VCaP (cell line): ENCODE results near the gene CDAN1.

ENCODE experiments used
- H3K27ac ChIP-seq: fragments of 450-650 bp; 2 replicates; pipeline ENCODE4 v1.5.1; 2017
- CTCF ChIP-seq: fragments of 450-650 bp; conservative IDR thresholded peaks from 2 replicates; pipeline ENCODE4 v1.5.1; 2017; ENCODE audit warnings: mild to moderate bottlenecking, moderate library complexity

CDAN1 gene

DNA sequence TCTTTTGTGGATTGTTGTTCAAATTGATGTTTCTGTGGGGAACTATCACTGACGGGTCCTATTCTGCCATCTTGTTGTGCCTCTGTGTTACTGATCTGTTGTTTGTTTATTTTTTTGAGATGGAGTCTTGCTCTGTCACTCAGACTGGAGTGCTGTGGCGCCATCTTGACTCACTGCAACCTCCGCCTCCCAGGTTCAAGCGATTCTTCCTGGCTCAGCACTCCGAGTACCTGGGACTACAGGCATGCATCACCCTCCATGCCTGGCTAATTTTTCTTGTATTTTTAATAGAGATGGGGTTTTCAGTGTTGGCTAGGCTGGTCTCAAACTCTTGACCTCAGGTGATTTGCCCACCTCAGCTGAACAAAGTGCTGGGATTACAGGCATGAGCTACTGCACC, 31.6 kb downstream of the CDAN1 start:
- no peak overlapping the region for H3K27ac ChIP-seq
- no peak for TF ChIP-seq CTCF

GRCh38 chr15:42704492-42704926, 32.4 kb downstream of the CDAN1 start:
- TF ChIP-seq CTCF: peak; percentile 93
- H3K27ac ChIP-seq: no peak overlapping the region

DNA sequence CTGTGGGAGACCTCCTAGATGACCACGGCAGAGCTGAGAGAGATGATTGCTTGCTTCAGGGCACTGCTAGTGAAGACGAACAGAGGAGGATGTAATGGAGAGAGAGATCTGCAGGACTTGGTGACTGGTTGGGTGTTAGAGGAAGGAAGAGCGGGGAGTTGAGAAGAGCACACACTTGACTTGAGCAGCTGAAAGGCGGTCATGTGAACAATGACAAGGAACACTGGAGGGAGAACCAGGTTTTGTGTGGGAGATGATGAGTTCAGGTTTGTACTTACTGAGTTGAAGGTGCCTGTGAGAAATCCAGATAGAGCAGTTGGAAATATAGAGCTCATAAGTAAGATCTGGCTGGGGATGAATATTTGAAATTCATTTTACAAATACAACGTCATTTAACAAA, 40.3 kb downstream of the CDAN1 start:
- H3K27ac ChIP-seq: no peak overlapping the region
- no peak for TF ChIP-seq CTCF

GRCh38 chr15:42695527-42696071, 41.3 kb downstream of the CDAN1 start:
- TF ChIP-seq CTCF: no peak
- no peak overlapping the region for H3K27ac ChIP-seq

GRCh38 chr15:42694398-42694797, 42.5 kb downstream of the CDAN1 start:
- no peak overlapping the region for H3K27ac ChIP-seq
- no peak for TF ChIP-seq CTCF

DNA sequence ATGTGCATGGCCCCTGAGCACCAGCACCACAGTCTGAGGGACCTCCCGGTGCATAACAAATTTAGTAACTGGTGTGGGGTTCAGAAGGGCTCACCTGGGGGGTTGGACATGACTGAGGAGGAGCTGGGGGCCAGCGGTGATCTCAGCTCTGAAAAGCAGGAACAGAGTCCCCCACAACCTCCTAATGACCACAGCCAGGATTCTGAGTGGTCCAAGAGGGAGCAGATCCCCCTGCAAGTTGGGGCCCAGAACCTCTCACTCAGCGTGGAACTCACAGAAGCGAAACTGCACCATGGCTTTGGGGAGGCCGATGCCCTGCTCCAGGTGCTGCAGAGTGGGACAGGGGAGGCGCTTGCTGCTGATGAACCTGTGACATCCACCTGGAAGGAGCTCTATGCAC, 43.0 kb downstream of the CDAN1 start:
- H3K27ac ChIP-seq: no peak overlapping the region
- no peak for TF ChIP-seq CTCF

- no peak for TF ChIP-seq CTCF
- no peak overlapping the region for H3K27ac ChIP-seq
These were observed 43.4 kb downstream of the CDAN1 start for GRCh38 chr15:42693496-42693895.
